ENCODE results near the gene TNFAIP8L1.
"Not testable (repeated sequence)": the region's sequence is repeated elsewhere in the genome, so short reads cannot be mapped to it uniquely, and the experiment has no call there.

TNFAIP8L1 gene

GRCh38 chr19:4652075-4652474 is 12.8 kb downstream of the TNFAIP8L1 start:
- DNase-seq: no peak

- no peak for DNase-seq
Measured at GRCh38 chr19:4653793-4654436, 14.6 kb downstream of the TNFAIP8L1 start.

GRCh38 chr19:4654437-4655361 is 15.4 kb downstream of the TNFAIP8L1 start:
- DNase-seq: no peak

GRCh38 chr19:4656102-4656501 is 16.8 kb downstream of the TNFAIP8L1 start:
- no peak for DNase-seq

GRCh38 chr19:4657262-4657661 is 17.9 kb downstream of the TNFAIP8L1 start:
- no peak for DNase-seq

- DNase-seq: no peak
Measured at GRCh38 chr19:4657835-4658234, 18.5 kb downstream of the TNFAIP8L1 start.

- DNase-seq: no peak
Measured at GRCh38 chr19:4660181-4660791, 21.0 kb downstream of the TNFAIP8L1 start.

- DNase-seq: no peak
Measured at GRCh38 chr19:4660993-4661392, 21.7 kb downstream of the TNFAIP8L1 start.

- DNase-seq: no peak
Measured at GRCh38 chr19:4662020-4662695, 22.8 kb downstream of the TNFAIP8L1 start.

- DNase-seq: no peak
Measured at GRCh38 chr19:4662812-4663211, 23.5 kb downstream of the TNFAIP8L1 start.

GRCh38 chr19:4664642-4665041 is 25.3 kb downstream of the TNFAIP8L1 start:
- DNase-seq: no peak

GRCh38 chr19:4669723-4670480 is 30.6 kb downstream of the TNFAIP8L1 start, which contains the start of gene MYDGF:
Gene MYDGF, minus strand, starts transcription at chr19:4670342. Its CDS starts 8 bp downstream, at chr19:4670334.
- DNase-seq: peak; percentile 94

GRCh38 chr19:4671185-4671851 is 32.0 kb downstream of the TNFAIP8L1 start:
- no peak for DNase-seq

GRCh38 chr19:4673216-4673615 is 33.9 kb downstream of the TNFAIP8L1 start:
- DNase-seq: no peak

- DNase-seq: no peak
Measured at GRCh38 chr19:4673726-4674125, 34.4 kb downstream of the TNFAIP8L1 start.

- DNase-seq: no peak
Measured at GRCh38 chr19:4675346-4675745, 36.0 kb downstream of the TNFAIP8L1 start.

GRCh38 chr19:4676955-4677731 is 37.8 kb downstream of the TNFAIP8L1 start:
- peak; percentile 26 for DNase-seq

- peak; percentile 21 for DNase-seq
Measured at GRCh38 chr19:4678881-4679790, 39.8 kb downstream of the TNFAIP8L1 start.

- not testable (repeated sequence) for DNase-seq
Measured at GRCh38 chr19:4680021-4680420, 40.7 kb downstream of the TNFAIP8L1 start.
